GM18858 (cell line): ENCODE results near the gene CKAP4.

Source experiments
- ATAC-seq: cut with Tn5 transposase; IDR thresholded peaks from one replicate; pipeline ENCODE4 v1.9.1; 2021; ENCODE audit not compliant: unreplicated experiment

Gene CKAP4

GRCh38 chr12:106243620-106244019, 4.2 kb downstream of the CKAP4 start:
- ATAC-seq: no peak

- no peak for ATAC-seq
Measured at GRCh38 chr12:106240821-106241220, 7.0 kb downstream of the CKAP4 start.

GRCh38 chr12:106239951-106240335, 7.9 kb downstream of the CKAP4 start:
- ATAC-seq: no peak

- ATAC-seq: no peak
Measured at GRCh38 chr12:106239241-106239950, 8.4 kb downstream of the CKAP4 start.

- ATAC-seq: no peak
Measured at GRCh38 chr12:106238146-106238545, 9.7 kb downstream of the CKAP4 start.

- ATAC-seq: no peak
Measured at GRCh38 chr12:106235770-106236169, 12.1 kb downstream of the CKAP4 start.

GRCh38 chr12:106234449-106234848, 13.4 kb downstream of the CKAP4 start:
- ATAC-seq: no peak

- no peak for ATAC-seq
Measured at GRCh38 chr12:106233011-106233410, 14.8 kb downstream of the CKAP4 start.

- ATAC-seq: no peak
Measured at GRCh38 chr12:106229036-106229591, 18.7 kb downstream of the CKAP4 start.

GRCh38 chr12:106228320-106228710, 19.5 kb downstream of the CKAP4 start:
- no peak for ATAC-seq

GRCh38 chr12:106227641-106228319, 20.0 kb downstream of the CKAP4 start:
- ATAC-seq: no peak

GRCh38 chr12:106226884-106227640, 20.8 kb downstream of the CKAP4 start:
- ATAC-seq: no peak

- ATAC-seq: no peak
Measured at GRCh38 chr12:106224355-106224706, 23.5 kb downstream of the CKAP4 start.

- no peak for ATAC-seq
Measured at GRCh38 chr12:106223485-106224354, 24.1 kb downstream of the CKAP4 start.

- ATAC-seq: no peak
Measured at GRCh38 chr12:106220536-106220935, 27.3 kb downstream of the CKAP4 start.

- ATAC-seq: no peak
Measured at GRCh38 chr12:106219043-106219442, 28.8 kb downstream of the CKAP4 start.

GRCh38 chr12:106217706-106218105, 30.1 kb downstream of the CKAP4 start:
- no peak for ATAC-seq

GRCh38 chr12:106214571-106214970, 33.2 kb downstream of the CKAP4 start:
- ATAC-seq: no peak

GRCh38 chr12:106213662-106214061, 34.2 kb downstream of the CKAP4 start:
- ATAC-seq: no peak

GRCh38 chr12:106211973-106212372, 35.8 kb downstream of the CKAP4 start:
- ATAC-seq: no peak
